DND-41 (cell line): ENCODE results near the gene SBNO1.

ENCODE experiments used
- ATAC-seq: fragments of 200-7000 bp; cut with Tn5 transposase; 3 replicates; pipeline ENCODE4 v1.9.1; 2021; ENCODE audit warnings: low read depth; ENCODE audit not compliant: insufficient read depth
- DNase-seq: peaks from one replicate; pipeline ENCODE4 v3.0.0-alpha.2; 2020
- H2AFZ ChIP-seq: 2 replicates; pipeline ENCODE4 v1.6.0; 2012; ENCODE audit warnings: low read depth, low read length
- H3K27ac ChIP-seq: 2 replicates; pipeline ENCODE4 v1.5.1; 2012; ENCODE audit warnings: low read length, inconsistent platforms
- H3K27me3 ChIP-seq: fragments of 200-600 bp; sonication (generic); 2 replicates; pipeline ENCODE4 v1.6.0; 2012; ENCODE audit warnings: low read length, mild to moderate bottlenecking, inconsistent platforms; ENCODE audit not compliant: insufficient read depth, poor library complexity
- H3K36me3 ChIP-seq: 2 replicates; pipeline ENCODE4 v1.5.1; 2012; ENCODE audit warnings: low read length, inconsistent platforms; ENCODE audit not compliant: insufficient read depth
- H3K4me1 ChIP-seq: 2 replicates; pipeline ENCODE4 v1.5.1; 2012; ENCODE audit warnings: mild to moderate bottlenecking, low read length; ENCODE audit not compliant: insufficient read depth
- H3K4me2 ChIP-seq: 2 replicates; pipeline ENCODE4 v1.6.0; 2012; ENCODE audit warnings: mild to moderate bottlenecking, moderate library complexity, low read length, inconsistent platforms; ENCODE audit not compliant: insufficient read depth
- H3K4me3 ChIP-seq, 2 experiments: fragments of 200-600 bp in 1 of 2; shearing (Covaris generic) in 1 of 2; 2 replicates each; pipeline ENCODE4 v1.5.1; 2012 to 2016; ENCODE audit warnings: inconsistent platforms in 2 of 2, low read length in 2 of 2, mild to moderate bottlenecking in 2 of 2, low read depth in 1 of 2, moderate library complexity in 1 of 2
- H3K79me2 ChIP-seq: 2 replicates; pipeline ENCODE4 v1.6.0; 2012; ENCODE audit warnings: low read length, inconsistent platforms; ENCODE audit not compliant: insufficient read depth
- H3K9ac ChIP-seq: 2 replicates; pipeline ENCODE4 v1.6.0; 2012; ENCODE audit warnings: low read depth, mild to moderate bottlenecking, inconsistent platforms, low read length, moderate library complexity
- H3K9me3 ChIP-seq: 2 replicates; pipeline ENCODE4 v1.5.1; 2012; ENCODE audit warnings: low read length, moderate library complexity, mild to moderate bottlenecking, inconsistent platforms; ENCODE audit not compliant: insufficient read depth, severe bottlenecking
- H4K20me1 ChIP-seq: 2 replicates; pipeline ENCODE4 v1.6.0; 2012; ENCODE audit warnings: low read length; ENCODE audit not compliant: insufficient read depth
- EZH2 ChIP-seq: IDR thresholded peaks from 3 replicates; pipeline ENCODE4 v1.6.1; 2012; ENCODE audit warnings: borderline replicate concordance, low read depth, mild to moderate bottlenecking, moderate library complexity, low read length, inconsistent platforms; ENCODE audit not compliant: severe bottlenecking
- TF ChIP-seq, protein P1 (sequence below): IDR thresholded peaks from 2 replicates; pipeline ENCODE4 v1.5.1; 2012; ENCODE audit warnings: borderline replicate concordance, low read length, moderate library complexity, mild to moderate bottlenecking; ENCODE audit not compliant: poor library complexity, severe bottlenecking; ENCODE audit errors: extremely low read depth

The SBNO1 gene

DNA sequence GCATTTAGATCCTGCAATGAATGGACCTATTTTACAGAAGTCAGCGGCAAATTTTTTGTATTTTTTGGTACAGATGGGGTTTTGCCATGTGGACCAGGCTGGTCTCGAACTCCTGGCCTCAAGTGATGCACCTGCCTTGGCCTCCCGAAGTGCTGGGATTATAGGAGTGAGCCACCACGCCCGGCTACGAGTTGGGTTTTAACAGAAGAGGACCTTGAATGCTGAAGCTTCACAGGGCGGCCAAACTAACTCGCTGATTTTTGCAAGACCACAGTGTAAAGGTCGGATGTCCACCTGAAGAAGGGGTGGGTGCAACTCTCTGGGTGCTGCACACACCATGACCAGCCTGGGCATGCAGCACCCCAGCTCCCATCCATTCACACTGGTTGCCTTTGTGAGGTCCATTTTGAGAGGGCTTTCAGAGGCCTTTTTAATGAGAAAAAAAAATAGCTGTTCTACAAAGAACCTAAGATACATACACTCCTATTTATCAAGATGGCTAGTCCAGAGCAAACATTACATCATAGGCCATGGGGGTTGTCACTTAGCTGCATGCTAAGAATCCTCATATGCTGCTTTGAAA, 71.4 kb downstream of the SBNO1 start:
- TF ChIP-seq, protein P1, sequence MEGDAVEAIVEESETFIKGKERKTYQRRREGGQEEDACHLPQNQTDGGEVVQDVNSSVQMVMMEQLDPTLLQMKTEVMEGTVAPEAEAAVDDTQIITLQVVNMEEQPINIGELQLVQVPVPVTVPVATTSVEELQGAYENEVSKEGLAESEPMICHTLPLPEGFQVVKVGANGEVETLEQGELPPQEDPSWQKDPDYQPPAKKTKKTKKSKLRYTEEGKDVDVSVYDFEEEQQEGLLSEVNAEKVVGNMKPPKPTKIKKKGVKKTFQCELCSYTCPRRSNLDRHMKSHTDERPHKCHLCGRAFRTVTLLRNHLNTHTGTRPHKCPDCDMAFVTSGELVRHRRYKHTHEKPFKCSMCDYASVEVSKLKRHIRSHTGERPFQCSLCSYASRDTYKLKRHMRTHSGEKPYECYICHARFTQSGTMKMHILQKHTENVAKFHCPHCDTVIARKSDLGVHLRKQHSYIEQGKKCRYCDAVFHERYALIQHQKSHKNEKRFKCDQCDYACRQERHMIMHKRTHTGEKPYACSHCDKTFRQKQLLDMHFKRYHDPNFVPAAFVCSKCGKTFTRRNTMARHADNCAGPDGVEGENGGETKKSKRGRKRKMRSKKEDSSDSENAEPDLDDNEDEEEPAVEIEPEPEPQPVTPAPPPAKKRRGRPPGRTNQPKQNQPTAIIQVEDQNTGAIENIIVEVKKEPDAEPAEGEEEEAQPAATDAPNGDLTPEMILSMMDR, result no peak
- no peak for TF ChIP-seq EZH2
- Histone ChIP-seq H3K9me3 (no peaks in the 10 kb centered on the region), H3K27ac (no peak overlapping the region), H3K27me3 (no peaks in the 10 kb centered on the region), H3K79me2 (no peaks in the 10 kb centered on the region), H4K20me1 (no peaks in the 10 kb centered on the region), H2AFZ (no peak overlapping the region), H3K9ac (no peak overlapping the region), H3K4me3 (no peak overlapping the region), H3K4me1 (no peaks in the 10 kb centered on the region), H3K36me3 (peaks cover 75% of the 10 kb centered on the region), H3K4me2 (no peak overlapping the region)
- ATAC-seq, result no peak
- DNase-seq, result no peak

DNA sequence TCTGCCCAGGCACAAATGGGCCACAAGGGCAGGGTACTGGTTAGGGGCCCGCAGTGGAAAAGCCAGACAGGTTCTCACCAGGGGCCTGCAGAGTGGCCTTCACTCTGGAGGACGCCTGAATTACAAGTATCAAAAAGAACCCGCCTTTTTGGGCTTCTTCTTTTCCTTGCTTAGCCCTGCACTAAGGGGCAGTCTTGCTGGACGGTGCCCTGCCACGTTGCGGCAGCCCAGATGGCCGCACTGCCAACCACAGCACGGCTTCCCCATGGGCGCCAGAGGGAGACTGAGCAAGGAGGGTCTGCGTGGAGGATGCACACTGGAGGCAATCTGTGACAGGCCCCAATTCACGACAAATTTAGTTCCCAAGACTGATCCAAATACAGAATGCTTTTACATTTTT, 74.7 kb downstream of the SBNO1 start:
- no peaks in the 10 kb centered on the region for H3K4me1 ChIP-seq
- DNase-seq (no peak), ATAC-seq (no peak)
- no peaks in the 10 kb centered on the region for H4K20me1 ChIP-seq
- H3K27ac ChIP-seq, result no peak overlapping the region
- peaks cover 46% of the 10 kb centered on the region for H3K36me3 ChIP-seq
- no peak overlapping the region for H3K4me3 ChIP-seq
- no peaks in the 10 kb centered on the region for H3K27me3 ChIP-seq
- no peak overlapping the region for H3K9ac ChIP-seq
- no peak overlapping the region for H3K4me2 ChIP-seq
- H2AFZ ChIP-seq, result no peak overlapping the region
- H3K79me2 ChIP-seq, result no peaks in the 10 kb centered on the region
- H3K9me3 ChIP-seq, result no peaks in the 10 kb centered on the region
- no peak for TF ChIP-seq EZH2
- TF ChIP-seq, protein P1, result no peak

- no peaks in the 10 kb centered on the region for H3K79me2 ChIP-seq
- no peak overlapping the region for H3K9ac ChIP-seq
- TF ChIP-seq, protein P1, result no peak
- no peak for TF ChIP-seq EZH2
- H3K9me3 ChIP-seq, result no peaks in the 10 kb centered on the region
- no peaks in the 10 kb centered on the region for H4K20me1 ChIP-seq
- ATAC-seq (no peak), DNase-seq (no peak)
- no peak overlapping the region for H3K27ac ChIP-seq
- no peak overlapping the region for H3K4me3 ChIP-seq
- no peaks in the 10 kb centered on the region for H3K27me3 ChIP-seq
- no peak overlapping the region for H2AFZ ChIP-seq
- no peaks in the 10 kb centered on the region for H3K4me1 ChIP-seq
- H3K36me3 ChIP-seq, result peaks cover 37% of the 10 kb centered on the region
- H3K4me2 ChIP-seq, result no peak overlapping the region
These were observed 75.8 kb downstream of the SBNO1 start for GRCh38 chr12:123288751-123289346.
